Measurements from ENCODE around the gene KAZN.

KAZN gene

GRCh38 chr1:14679027-14679688 is 80.7 kb downstream of the KAZN start:
- DNase-seq, result no peak

- DNase-seq, result no peak
Observed at GRCh38 chr1:14681182-14681581, 82.7 kb downstream of the KAZN start.

- DNase-seq, result no peak
Observed at GRCh38 chr1:14682941-14683621, 84.6 kb downstream of the KAZN start.

- DNase-seq, result no peak
Observed at GRCh38 chr1:14685078-14685477, 86.6 kb downstream of the KAZN start.

GRCh38 chr1:14686701-14687100 is 88.2 kb downstream of the KAZN start:
- no peak for DNase-seq

- no peak for DNase-seq
Observed at GRCh38 chr1:14687147-14687546, 88.7 kb downstream of the KAZN start.

GRCh38 chr1:14689996-14690615 is 91.6 kb downstream of the KAZN start:
- DNase-seq, result no peak

GRCh38 chr1:14693949-14694348 is 95.5 kb downstream of the KAZN start:
- DNase-seq, result no peak

- no peak for DNase-seq
Observed at GRCh38 chr1:14694589-14694988, 96.1 kb downstream of the KAZN start.

- DNase-seq, result no peak
Observed at GRCh38 chr1:14696761-14697160, 98.3 kb downstream of the KAZN start.

- no peak for DNase-seq
Observed at GRCh38 chr1:14697353-14697752, 98.9 kb downstream of the KAZN start.

GRCh38 chr1:14698314-14698713 is 99.8 kb downstream of the KAZN start:
- DNase-seq, result no peak

GRCh38 chr1:14699620-14700019 is 101.1 kb downstream of the KAZN start:
- DNase-seq, result no peak

- no peak for DNase-seq
Observed at GRCh38 chr1:14704846-14705245, 106.4 kb downstream of the KAZN start.

GRCh38 chr1:14705824-14706223 is 107.3 kb downstream of the KAZN start:
- DNase-seq, result no peak

- DNase-seq, result no peak
Observed at GRCh38 chr1:14706631-14707030, 108.1 kb downstream of the KAZN start.

- no peak for DNase-seq
Observed at GRCh38 chr1:14707531-14708445, 109.3 kb downstream of the KAZN start.

GRCh38 chr1:14710331-14710730 is 111.8 kb downstream of the KAZN start:
- DNase-seq, result no peak

- no peak for DNase-seq
Observed at GRCh38 chr1:14712136-14712535, 113.7 kb downstream of the KAZN start.

- no peak for DNase-seq
Observed at GRCh38 chr1:14713077-14713476, 114.6 kb downstream of the KAZN start.

- no peak for DNase-seq
Observed at GRCh38 chr1:14715266-14715665, 116.8 kb downstream of the KAZN start.

GRCh38 chr1:14715802-14716201 is 117.3 kb downstream of the KAZN start:
- DNase-seq, result no peak

GRCh38 chr1:14716474-14716873 is 118.0 kb downstream of the KAZN start:
- no peak for DNase-seq
